ENCODE results near the gene FLYWCH1.

DNA sequence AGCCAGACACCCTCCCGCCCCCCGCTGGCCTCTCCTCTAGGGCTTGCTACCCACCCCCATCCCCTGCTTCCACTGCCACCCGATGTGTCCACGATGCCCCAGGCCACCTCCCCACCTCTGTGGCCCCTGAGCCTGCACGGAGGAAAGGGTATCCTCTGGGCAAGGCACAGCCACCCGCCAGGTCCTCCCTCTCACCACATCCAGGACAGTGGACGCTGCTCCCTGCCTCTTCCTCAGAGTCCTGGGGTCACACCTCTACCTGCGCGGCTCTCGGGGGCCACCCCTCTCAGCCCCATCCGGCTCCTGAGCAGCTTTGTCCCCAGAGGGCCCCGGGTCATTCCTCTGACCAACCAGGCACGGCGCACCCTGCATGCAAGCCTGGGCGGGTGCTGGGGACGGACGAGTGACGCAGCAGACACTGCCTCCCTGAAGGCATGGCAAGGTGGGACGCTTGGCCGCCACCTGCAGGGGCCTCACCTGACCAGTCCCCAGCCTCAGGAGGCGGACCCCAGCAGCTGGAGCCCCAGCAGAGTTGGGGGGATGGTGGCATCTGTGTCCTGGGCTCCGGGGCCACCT lies 24.8 kb downstream of the FLYWCH1 start:
- TF ChIP-seq, protein P1, sequence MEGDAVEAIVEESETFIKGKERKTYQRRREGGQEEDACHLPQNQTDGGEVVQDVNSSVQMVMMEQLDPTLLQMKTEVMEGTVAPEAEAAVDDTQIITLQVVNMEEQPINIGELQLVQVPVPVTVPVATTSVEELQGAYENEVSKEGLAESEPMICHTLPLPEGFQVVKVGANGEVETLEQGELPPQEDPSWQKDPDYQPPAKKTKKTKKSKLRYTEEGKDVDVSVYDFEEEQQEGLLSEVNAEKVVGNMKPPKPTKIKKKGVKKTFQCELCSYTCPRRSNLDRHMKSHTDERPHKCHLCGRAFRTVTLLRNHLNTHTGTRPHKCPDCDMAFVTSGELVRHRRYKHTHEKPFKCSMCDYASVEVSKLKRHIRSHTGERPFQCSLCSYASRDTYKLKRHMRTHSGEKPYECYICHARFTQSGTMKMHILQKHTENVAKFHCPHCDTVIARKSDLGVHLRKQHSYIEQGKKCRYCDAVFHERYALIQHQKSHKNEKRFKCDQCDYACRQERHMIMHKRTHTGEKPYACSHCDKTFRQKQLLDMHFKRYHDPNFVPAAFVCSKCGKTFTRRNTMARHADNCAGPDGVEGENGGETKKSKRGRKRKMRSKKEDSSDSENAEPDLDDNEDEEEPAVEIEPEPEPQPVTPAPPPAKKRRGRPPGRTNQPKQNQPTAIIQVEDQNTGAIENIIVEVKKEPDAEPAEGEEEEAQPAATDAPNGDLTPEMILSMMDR (IDR thresholded peaks at IDR 0.05) = no peak
- no peak for TF ChIP-seq EZH2 (IDR thresholded peaks at IDR 0.05; ENCODE audit: borderline replicate concordance, insufficient read depth, low read depth, low read length, poor library complexity, severe bottlenecking)

Data from B cell (primary cell).